HUES6 (cell line): ENCODE data around the gene GMDS.
"Not testable (repeated sequence)": the region's sequence is repeated elsewhere in the genome, so short reads cannot be mapped to it uniquely, and the experiment has no call there.

Source experiments
- H3K27ac ChIP-seq: 2 replicates; pipeline ENCODE4 v1.7.0; 2013; ENCODE audit warnings: low read depth, mild to moderate bottlenecking, low read length, inconsistent platforms
- H3K27me3 ChIP-seq: 2 replicates; pipeline ENCODE4 v1.6.1; 2013; ENCODE audit warnings: low read length; ENCODE audit not compliant: control insufficient read depth, insufficient read depth
- H3K36me3 ChIP-seq: 2 replicates; pipeline ENCODE4 v1.6.1; 2013; ENCODE audit warnings: low read length; ENCODE audit not compliant: control insufficient read depth, insufficient read depth
- H3K4me1 ChIP-seq: 2 replicates; pipeline ENCODE4 v1.6.1; 2013; ENCODE audit warnings: low read length; ENCODE audit not compliant: control insufficient read depth, insufficient read depth
- H3K4me3 ChIP-seq: 2 replicates; pipeline ENCODE4 v1.5.1; 2013; ENCODE audit warnings: low read depth, low read length
- H3K9ac ChIP-seq: one replicate; pipeline ENCODE4 v1.6.1; 2013; ENCODE audit warnings: mild to moderate bottlenecking, low read length
- H3K9me3 ChIP-seq: 2 replicates; pipeline ENCODE4 v1.6.1; 2013; ENCODE audit warnings: low read depth, low read length; ENCODE audit not compliant: control insufficient read depth, insufficient read depth

GMDS gene

GRCh38 chr6:1686117-1687098 is 559.0 kb downstream of the GMDS start:
- Histone ChIP-seq H3K27me3 (no peaks in the 10 kb centered on the region), H3K9ac (no peak overlapping the region), H3K9me3 (no peaks in the 10 kb centered on the region), H3K27ac (no peak overlapping the region), H3K4me3 (no peak overlapping the region), H3K36me3 (no peaks in the 10 kb centered on the region), H3K4me1 (peaks cover 5% of the 10 kb centered on the region; the same call in 1 of the 2 replicates)

GRCh38 chr6:1679688-1680068 is 565.7 kb downstream of the GMDS start:
- Histone ChIP-seq H3K27me3 (no peaks in the 10 kb centered on the region), H3K9me3 (no peaks in the 10 kb centered on the region), H3K4me1 (0 out of 2 replicates have a peak, but pooled peaks cover 3% of the 10 kb centered on the region), H3K27ac (no peak overlapping the region), H3K9ac (no peak overlapping the region), H3K36me3 (no peaks in the 10 kb centered on the region), H3K4me3 (no peak overlapping the region)

GRCh38 chr6:1679031-1679687 is 566.2 kb downstream of the GMDS start:
- Histone ChIP-seq H3K4me3 (no peak overlapping the region), H3K27ac (no peak overlapping the region), H3K4me1 (0 out of 2 replicates have a peak, but pooled peaks cover 3% of the 10 kb centered on the region), H3K27me3 (no peaks in the 10 kb centered on the region), H3K9ac (no peak overlapping the region), H3K9me3 (no peaks in the 10 kb centered on the region), H3K36me3 (no peaks in the 10 kb centered on the region)

GRCh38 chr6:1678201-1678600 is 567.2 kb downstream of the GMDS start:
- Histone ChIP-seq H3K9ac (no peak overlapping the region), H3K9me3 (0 out of 2 replicates have a peak, but pooled peaks cover 4% of the 10 kb centered on the region), H3K4me1 (0 out of 2 replicates have a peak, but pooled peaks cover 3% of the 10 kb centered on the region), H3K27me3 (no peaks in the 10 kb centered on the region), H3K36me3 (no peaks in the 10 kb centered on the region), H3K4me3 (no peak overlapping the region), H3K27ac (no peak overlapping the region)

GRCh38 chr6:1672379-1672778 is 573.0 kb downstream of the GMDS start:
- Histone ChIP-seq H3K4me3 (no peak overlapping the region), H3K9me3 (0 out of 2 replicates have a peak, but pooled peaks cover 7% of the 10 kb centered on the region)

GRCh38 chr6:1670711-1671462 is 574.5 kb downstream of the GMDS start:
- H3K9ac ChIP-seq = no peak overlapping the region
- H3K4me1 ChIP-seq = no peaks in the 10 kb centered on the region
- 0 out of 2 replicates have a peak, but pooled peaks cover 7% of the 10 kb centered on the region for H3K9me3 ChIP-seq
- no peaks in the 10 kb centered on the region for H3K27me3 ChIP-seq
- no peak overlapping the region for H3K4me3 ChIP-seq
- H3K36me3 ChIP-seq = no peaks in the 10 kb centered on the region
- H3K27ac ChIP-seq = no peak overlapping the region

More at GRCh38 chr6:1672379-1672778, 573.0 kb downstream of the GMDS start:
- H3K36me3 ChIP-seq = no peaks in the 10 kb centered on the region
- no peak overlapping the region for H3K27ac ChIP-seq
- no peaks in the 10 kb centered on the region for H3K27me3 ChIP-seq
- no peak overlapping the region for H3K9ac ChIP-seq
- no peaks in the 10 kb centered on the region for H3K4me1 ChIP-seq

GRCh38 chr6:1669996-1670395 is 575.4 kb downstream of the GMDS start:
- H3K9me3 ChIP-seq = 0 out of 2 replicates have a peak, but pooled peaks cover 7% of the 10 kb centered on the region
- no peak overlapping the region for H3K9ac ChIP-seq
- no peak overlapping the region for H3K27ac ChIP-seq
- no peaks in the 10 kb centered on the region for H3K4me1 ChIP-seq
- no peaks in the 10 kb centered on the region for H3K27me3 ChIP-seq
- H3K36me3 ChIP-seq = no peaks in the 10 kb centered on the region
- H3K4me3 ChIP-seq = no peak overlapping the region

- not testable (repeated sequence) for H3K27me3 ChIP-seq, H3K4me1 ChIP-seq, H3K27ac ChIP-seq, H3K9me3 ChIP-seq, H3K4me3 ChIP-seq, H3K9ac ChIP-seq, H3K36me3 ChIP-seq
Observed at GRCh38 chr6:1668456-1668855, 576.9 kb downstream of the GMDS start.

- Histone ChIP-seq H3K9me3 (0 out of 2 replicates have a peak, but pooled peaks cover 3% of the 10 kb centered on the region), H3K4me1 (no peaks in the 10 kb centered on the region), H3K27me3 (no peaks in the 10 kb centered on the region), H3K9ac (no peak overlapping the region), H3K27ac (no peak overlapping the region), H3K4me3 (no peak overlapping the region), H3K36me3 (no peaks in the 10 kb centered on the region)
Observed at GRCh38 chr6:1667805-1668175, 577.6 kb downstream of the GMDS start.

- Histone ChIP-seq H3K36me3 (no peaks in the 10 kb centered on the region), H3K27ac (no peak overlapping the region), H3K27me3 (no peaks in the 10 kb centered on the region), H3K4me3 (no peak overlapping the region), H3K4me1 (no peaks in the 10 kb centered on the region), H3K9me3 (0 out of 2 replicates have a peak, but pooled peaks cover 3% of the 10 kb centered on the region), H3K9ac (no peak overlapping the region)
Observed at GRCh38 chr6:1667012-1667804, 578.2 kb downstream of the GMDS start.
